ENCODE data around the gene GAS2. TPM values are rescaled to one million over a fixed set of nuclear protein-coding genes. Genes with fewer than 3 reads are reported as not detected.

Gene GAS2
- 0.99 TPM for polyA plus RNA-seq (2013, experiment 1 of 2)
- 0.67 TPM for polyA plus RNA-seq (2013, experiment 2 of 2)

DNA sequence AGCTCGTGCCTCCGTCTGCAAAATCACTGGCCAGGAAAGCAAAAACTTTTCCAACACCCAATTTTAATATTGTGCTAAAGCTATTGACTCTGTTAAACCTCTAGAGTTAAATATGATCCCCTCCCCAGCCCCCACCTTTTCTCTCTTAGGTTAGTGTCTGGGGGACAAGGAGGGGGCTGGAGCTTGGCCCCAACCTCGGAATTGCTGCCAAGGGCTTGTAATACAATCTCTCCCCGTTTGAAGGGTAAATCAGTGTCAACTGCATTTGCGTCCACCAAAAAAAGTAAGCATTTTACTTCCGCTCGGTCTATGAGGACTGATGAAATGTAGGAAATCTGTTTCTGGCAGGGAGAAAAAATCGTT lies at the start of gene GAS2:
TSS of gene GAS2 (plus strand) at position 287 of the 363 bp plus-strand sequence. CDS start 8,259 bp downstream, outside the sequence.
- H2BK5ac ChIP-seq (ENCODE audit: low read depth, low read length, poor library complexity, severe bottlenecking), result no peak within 1 kb of the TSS
- no peak within 1 kb of the TSS for H2BK12ac ChIP-seq (ENCODE audit: low read length in 2 of 2)
- peak within 1 kb of the TSS; percentile 52 to 78 for H3K4me3 ChIP-seq (ENCODE audit: insufficient read depth in 1 of 2, low read depth in 1 of 2, low read length in 2 of 2)
- peak within 1 kb of the TSS; percentile 50 for H3K9ac ChIP-seq (ENCODE audit: low read length)
- no peak within 1 kb of the TSS for H2BK120ac ChIP-seq (ENCODE audit: low read depth, low read length)
- H3K14ac ChIP-seq (ENCODE audit: low read length in 2 of 2), result no peak within 1 kb of the TSS
- no peak within 1 kb of the TSS for H3K4ac ChIP-seq (ENCODE audit: low read depth in 1 of 2, low read length in 2 of 2)
- H2BK15ac ChIP-seq (ENCODE audit: low read depth, poor library complexity, severe bottlenecking), result no peak within 1 kb of the TSS
- H3K9me3 ChIP-seq (ENCODE audit: control insufficient read depth, low read length), result no peaks in the 10 kb centered on the region
- H4K8ac ChIP-seq (ENCODE audit: low read length), result no peak within 1 kb of the TSS
- WGBS, result 5% methylated on average over 8 of the region's 8 CpGs
- H4K91ac ChIP-seq (ENCODE audit: low read length), result no peak within 1 kb of the TSS
- H3K27me3 ChIP-seq (ENCODE audit: control insufficient read depth in 1 of 2, insufficient read depth in 1 of 2, low read length in 2 of 2), result peaks cover 13 to 48% of the 10 kb centered on the region in 2 experiments
- H3K18ac ChIP-seq (ENCODE audit: low read depth in 1 of 2, low read length in 2 of 2), result no peak within 1 kb of the TSS
- no peaks in the 10 kb centered on the region for H3K36me3 ChIP-seq (ENCODE audit: control insufficient read depth in 1 of 2, insufficient read depth in 2 of 2, low read depth in 1 of 2, low read length in 2 of 2)
- peak within 1 kb of the TSS; percentile 92 for H3K4me2 ChIP-seq (ENCODE audit: low read length, poor library complexity, severe bottlenecking)
- H2AFZ ChIP-seq (ENCODE audit: low read depth, low read length), result peak within 1 kb of the TSS; percentile 42
- H3K79me1 ChIP-seq (replicated peaks; ENCODE audit: low read length, poor library complexity, severe bottlenecking), result no peaks in the 10 kb centered on the region
- DNase-seq, result no peak
- no peak within 1 kb of the TSS for H3K23ac ChIP-seq (ENCODE audit: low read length in 2 of 2)
- H2AK5ac ChIP-seq (ENCODE audit: low read length, severe bottlenecking), result no peak within 1 kb of the TSS
- H3K4me1 ChIP-seq (ENCODE audit: control insufficient read depth, insufficient read depth, low read depth, low read length), result no peaks in the 10 kb centered on the region
- H3K27ac ChIP-seq (ENCODE audit: low read length, poor library complexity, severe bottlenecking), result no peak within 1 kb of the TSS

DNA sequence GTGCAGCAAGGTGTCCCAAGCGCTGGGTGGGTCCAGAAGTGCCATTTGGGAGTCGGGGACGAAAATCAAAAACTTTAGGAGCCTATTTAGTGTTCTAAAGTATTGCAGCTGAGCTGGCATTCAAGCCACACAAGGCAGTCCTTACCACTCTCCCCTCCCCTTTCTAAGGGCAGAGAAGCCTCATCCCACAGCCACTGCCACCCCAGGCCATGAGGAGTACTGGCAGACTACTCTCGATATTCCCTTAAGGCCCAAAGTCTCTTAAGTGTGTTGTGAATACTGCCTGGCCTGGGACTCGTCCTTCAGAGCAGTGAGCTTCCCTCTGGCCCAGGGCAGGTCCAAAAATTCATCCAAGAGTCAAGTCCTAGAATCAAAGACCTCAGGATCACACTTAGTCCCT lies 48.5 kb upstream of the GAS2 start:
- H3K27ac ChIP-seq (ENCODE audit: low read length, poor library complexity, severe bottlenecking), result no peak overlapping the region
- no peak overlapping the region for H2AFZ ChIP-seq (ENCODE audit: low read depth, low read length)
- H3K23ac ChIP-seq (ENCODE audit: low read length in 2 of 2), result no peak overlapping the region
- no peak overlapping the region for H2BK15ac ChIP-seq (ENCODE audit: low read depth, poor library complexity, severe bottlenecking)
- no peak overlapping the region for H2BK5ac ChIP-seq (ENCODE audit: low read depth, low read length, poor library complexity, severe bottlenecking)
- no peak overlapping the region for H3K14ac ChIP-seq (ENCODE audit: low read length in 2 of 2)
- H3K4me2 ChIP-seq (ENCODE audit: low read length, poor library complexity, severe bottlenecking), result no peak overlapping the region
- no peaks in the 10 kb centered on the region for H3K27me3 ChIP-seq (ENCODE audit: control insufficient read depth in 1 of 2, insufficient read depth in 1 of 2, low read length in 2 of 2)
- no peak overlapping the region for H3K4ac ChIP-seq (ENCODE audit: low read depth in 1 of 2, low read length in 2 of 2)
- no peak overlapping the region for H3K18ac ChIP-seq (ENCODE audit: low read depth in 1 of 2, low read length in 2 of 2)
- H3K36me3 ChIP-seq (ENCODE audit: control insufficient read depth in 1 of 2, insufficient read depth in 2 of 2, low read depth in 1 of 2, low read length in 2 of 2), result no peaks in the 10 kb centered on the region
- no peak overlapping the region for H3K9ac ChIP-seq (ENCODE audit: low read length)
- peaks cover 6% of the 10 kb centered on the region for H3K9me3 ChIP-seq (ENCODE audit: control insufficient read depth, low read length)
- H3K79me1 ChIP-seq (replicated peaks; ENCODE audit: low read length, poor library complexity, severe bottlenecking), result no peaks in the 10 kb centered on the region
- no peak overlapping the region for H3K4me3 ChIP-seq (ENCODE audit: insufficient read depth in 1 of 2, low read depth in 1 of 2, low read length in 2 of 2)
- H2BK120ac ChIP-seq (ENCODE audit: low read depth, low read length), result no peak overlapping the region
- H2BK12ac ChIP-seq (ENCODE audit: low read length in 2 of 2), result no peak overlapping the region
- no peak overlapping the region for H4K8ac ChIP-seq (ENCODE audit: low read length)
- no peaks in the 10 kb centered on the region for H3K4me1 ChIP-seq (ENCODE audit: control insufficient read depth, insufficient read depth, low read depth, low read length)
- no peak for DNase-seq
- H4K91ac ChIP-seq (ENCODE audit: low read length), result no peak overlapping the region
- H2AK5ac ChIP-seq (ENCODE audit: low read length, severe bottlenecking), result no peak overlapping the region
- 74% methylated on average over 5 of the region's 5 CpGs for WGBS

DNA sequence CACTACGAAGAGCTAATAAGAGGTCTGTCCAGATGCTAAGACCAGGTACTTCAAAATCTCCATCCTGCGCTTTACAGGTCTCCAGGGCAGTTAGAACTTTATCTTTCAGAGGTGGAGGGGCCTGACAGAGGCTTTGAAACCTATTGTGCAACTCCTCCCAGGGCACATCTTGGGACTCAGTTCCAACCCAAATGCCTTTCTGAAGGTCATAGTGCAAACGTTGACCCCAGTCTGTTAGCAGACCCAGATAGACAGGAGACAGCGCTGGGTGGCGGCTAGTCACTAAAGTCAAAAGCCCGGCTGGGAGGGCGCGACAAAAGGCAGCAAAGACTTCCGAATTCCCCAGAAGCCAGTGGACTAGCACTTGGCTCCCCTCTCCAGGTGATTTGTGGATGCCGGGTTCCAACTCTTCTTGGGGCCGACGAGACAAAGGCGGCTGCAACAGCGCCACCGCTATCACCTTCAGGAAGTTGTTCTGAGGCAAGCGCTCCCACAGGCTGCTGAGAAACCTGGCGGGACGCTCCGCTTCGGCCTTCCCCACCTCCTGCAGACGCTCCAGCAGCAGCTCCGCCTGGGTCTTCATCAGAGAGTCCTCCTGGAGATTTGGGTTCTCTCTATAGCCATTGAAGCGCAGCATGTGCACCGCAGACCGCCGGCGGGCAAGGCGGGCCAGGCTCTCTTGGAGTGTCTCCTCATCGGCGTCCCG lies 41.5 kb upstream of the GAS2 start:
- Histone ChIP-seq H3K9ac (ENCODE audit: low read length) (peak overlapping the region; percentile 90), H2BK120ac (ENCODE audit: low read depth, low read length) (no peak overlapping the region), H3K4me2 (ENCODE audit: low read length, poor library complexity, severe bottlenecking) (peak overlapping the region; percentile 78), H2AFZ (ENCODE audit: low read depth, low read length) (peak overlapping the region; percentile 95), H2AK5ac (ENCODE audit: low read length, severe bottlenecking) (no peak overlapping the region), H2BK15ac (ENCODE audit: low read depth, poor library complexity, severe bottlenecking) (no peak overlapping the region), H3K36me3 (ENCODE audit: control insufficient read depth in 1 of 2, insufficient read depth in 2 of 2, low read depth in 1 of 2, low read length in 2 of 2) (no peaks in the 10 kb centered on the region), H3K23ac (ENCODE audit: low read length in 2 of 2) (no peak overlapping the region), H3K9me3 (ENCODE audit: control insufficient read depth, low read length) (no peaks in the 10 kb centered on the region), H3K79me1 (replicated peaks; ENCODE audit: low read length, poor library complexity, severe bottlenecking) (peaks cover 4% of the 10 kb centered on the region), H3K18ac (ENCODE audit: low read depth in 1 of 2, low read length in 2 of 2) (peak overlapping the region; percentile 93 to 94), H3K27ac (ENCODE audit: low read length, poor library complexity, severe bottlenecking) (peak overlapping the region; percentile 84), H3K14ac (ENCODE audit: low read length in 2 of 2) (peak overlapping the region in 1 of 2 experiments; percentile 82), H3K4ac (ENCODE audit: low read depth in 1 of 2, low read length in 2 of 2) (peak overlapping the region; percentile 13 to 87), H4K91ac (ENCODE audit: low read length) (peak overlapping the region; percentile 71), H3K4me1 (ENCODE audit: control insufficient read depth, insufficient read depth, low read depth, low read length) (no peaks in the 10 kb centered on the region), H3K4me3 (ENCODE audit: insufficient read depth in 1 of 2, low read depth in 1 of 2, low read length in 2 of 2) (peak overlapping the region; percentile 86 to 94), H3K27me3 (ENCODE audit: control insufficient read depth in 1 of 2, insufficient read depth in 1 of 2, low read length in 2 of 2) (no peaks in the 10 kb centered on the region), H2BK12ac (ENCODE audit: low read length in 2 of 2) (no peak overlapping the region), H4K8ac (ENCODE audit: low read length) (peak overlapping the region; percentile 90), H2BK5ac (ENCODE audit: low read depth, low read length, poor library complexity, severe bottlenecking) (no peak overlapping the region)
- peak; percentile 73 for DNase-seq
- WGBS, result 5% methylated on average over 31 of the region's 31 CpGs

DNA sequence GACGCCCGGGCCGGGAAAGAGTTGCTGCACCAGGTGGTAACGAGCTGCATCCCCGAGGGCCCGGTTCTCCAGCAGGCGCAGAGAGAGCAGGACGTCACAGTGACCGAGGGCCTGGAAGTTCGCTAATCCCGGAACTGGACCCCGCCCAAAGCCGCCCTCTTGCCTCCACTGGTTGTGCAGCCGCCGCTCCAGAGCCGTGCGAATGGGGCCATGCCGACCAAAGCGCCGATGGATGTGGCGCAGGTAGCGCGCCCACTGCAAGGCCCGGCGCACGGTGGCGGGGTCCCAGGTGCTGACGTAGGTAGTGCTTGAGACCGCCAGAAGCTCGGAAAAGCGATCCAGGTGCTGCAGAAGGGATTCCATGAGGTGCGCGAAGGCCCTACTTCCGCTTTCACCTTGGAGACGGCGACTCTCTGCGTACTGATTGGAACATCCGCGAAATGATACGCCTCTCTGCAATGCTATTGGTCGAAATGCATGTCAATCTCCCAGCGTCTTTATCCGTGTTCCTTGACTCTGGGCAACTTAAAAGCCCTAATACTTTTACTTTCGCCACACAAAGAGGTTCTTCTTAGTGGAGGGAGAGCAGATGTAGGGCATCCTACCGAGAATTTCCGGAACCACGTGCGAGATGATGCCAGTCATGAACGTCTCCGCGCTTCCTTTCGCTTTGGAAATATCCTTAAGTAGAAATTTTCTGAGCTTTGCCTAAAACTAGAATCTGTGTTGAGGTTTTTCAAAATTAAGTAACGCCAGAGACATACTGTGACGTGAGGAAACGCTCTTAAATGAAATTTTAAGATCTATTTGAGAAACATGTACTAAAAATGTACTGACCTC lies 40.7 kb upstream of the GAS2 start, which contains the start of gene FANCF:
TSS of gene FANCF (minus strand) at position 376 of the 840 bp plus-strand sequence. CDS start at position 363, 13 bp downstream.
- Histone ChIP-seq H3K18ac (ENCODE audit: low read depth in 1 of 2, low read length in 2 of 2) (peak within 1 kb of the TSS; percentile 93 to 94), H2AFZ (ENCODE audit: low read depth, low read length) (peak within 1 kb of the TSS; percentile 95), H3K14ac (ENCODE audit: low read length in 2 of 2) (peak within 1 kb of the TSS in 1 of 2 experiments; percentile 82), H3K9ac (ENCODE audit: low read length) (peak within 1 kb of the TSS; percentile 90), H4K8ac (ENCODE audit: low read length) (peak within 1 kb of the TSS; percentile 91), H2BK15ac (ENCODE audit: low read depth, poor library complexity, severe bottlenecking) (no peak within 1 kb of the TSS), H2BK120ac (ENCODE audit: low read depth, low read length) (no peak within 1 kb of the TSS), H2AK5ac (ENCODE audit: low read length, severe bottlenecking) (no peak within 1 kb of the TSS), H3K27me3 (ENCODE audit: control insufficient read depth in 1 of 2, insufficient read depth in 1 of 2, low read length in 2 of 2) (no peaks in the 10 kb centered on the region), H2BK12ac (ENCODE audit: low read length in 2 of 2) (no peak within 1 kb of the TSS), H3K9me3 (ENCODE audit: control insufficient read depth, low read length) (no peaks in the 10 kb centered on the region), H3K79me1 (replicated peaks; ENCODE audit: low read length, poor library complexity, severe bottlenecking) (peaks cover 4% of the 10 kb centered on the region), H3K36me3 (ENCODE audit: control insufficient read depth in 1 of 2, insufficient read depth in 2 of 2, low read depth in 1 of 2, low read length in 2 of 2) (no peaks in the 10 kb centered on the region), H3K23ac (ENCODE audit: low read length in 2 of 2) (no peak within 1 kb of the TSS), H3K4me1 (ENCODE audit: control insufficient read depth, insufficient read depth, low read depth, low read length) (no peaks in the 10 kb centered on the region), H3K4ac (ENCODE audit: low read depth in 1 of 2, low read length in 2 of 2) (peak within 1 kb of the TSS; percentile 29 to 87), H3K4me3 (ENCODE audit: insufficient read depth in 1 of 2, low read depth in 1 of 2, low read length in 2 of 2) (peak within 1 kb of the TSS; percentile 86 to 94), H3K27ac (ENCODE audit: low read length, poor library complexity, severe bottlenecking) (peak within 1 kb of the TSS; percentile 84), H4K91ac (ENCODE audit: low read length) (peak within 1 kb of the TSS; percentile 71), H3K4me2 (ENCODE audit: low read length, poor library complexity, severe bottlenecking) (peak within 1 kb of the TSS; percentile 79), H2BK5ac (ENCODE audit: low read depth, low read length, poor library complexity, severe bottlenecking) (peak within 1 kb of the TSS; percentile 75)
- WGBS, result under 1% methylated on average over 50 of the region's 55 CpGs
- peak; percentile 99 for DNase-seq

Measured in mesenchymal stem cell (in vitro differentiated cells and primary cell).